ENCODE results near the gene ADAMTS12. TPM values are rescaled to one million over a fixed set of nuclear protein-coding genes. Genes with fewer than 3 reads are reported as not detected.

The ADAMTS12 gene
- total RNA-seq, 4 donors from 2014 or later: 0.60 to 4.1 (median 1.3) TPM

DNA sequence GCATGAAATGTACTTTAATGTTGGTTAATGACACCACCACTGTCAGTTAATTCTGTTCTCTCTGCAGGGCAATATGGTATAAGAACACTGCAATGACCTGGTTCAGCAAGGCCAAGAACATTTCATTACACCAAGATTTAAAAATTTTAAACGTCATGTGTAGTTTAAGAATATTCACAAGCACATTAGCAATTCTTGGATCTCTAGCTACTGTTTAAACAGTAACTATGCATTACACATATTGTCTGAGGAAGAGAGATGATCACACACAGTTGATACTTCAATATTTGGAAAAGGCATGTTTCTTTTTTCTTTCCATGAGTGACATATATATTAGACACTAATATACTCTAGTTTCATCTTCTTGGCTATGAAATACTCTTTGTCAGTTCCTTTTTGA, 143.0 kb downstream of the ADAMTS12 start:
- 45 to 77% methylated on average over 1 of the region's 1 CpG for WGBS, 2 donors (ENCODE audit: low coverage in 1 of 2)
- Histone ChIP-seq H3K27me3 (no peaks in the 10 kb centered on the region), H3K36me3 (no peaks in the 10 kb centered on the region), H3K27ac (no peak overlapping the region), H3K9me3 (no peaks in the 10 kb centered on the region), H3K4me1 (no peaks in the 10 kb centered on the region), H3K4me3 (no peak overlapping the region)
- in situ Hi-C loops (cut with MboI; ENCODE audit: low pct_ligation_motif_present in 1 of 4, low pct_unique_long_range_greater_than_20kb in 1 of 4, low sequenced_read_pairs in 3 of 4): no loop called here
- intact Hi-C loops (cut with DNase I; ENCODE audit: low total_unique reads): no loop called here
- no peak for DNase-seq
- no peak for TF ChIP-seq EP300 (IDR thresholded peaks at IDR 0.05; ENCODE audit: low read depth)
- no peak for TF ChIP-seq POLR2AphosphoS5 (IDR thresholded peaks at IDR 0.05)
- no peak for TF ChIP-seq CTCF (IDR thresholded peaks at IDR 0.05)
- TF ChIP-seq POLR2A (IDR thresholded peaks at IDR 0.05): no peak

GRCh38 chr5:33745101-33745770, 146.6 kb downstream of the ADAMTS12 start:
- 62% methylated on average over 1 of the region's 1 CpG; no CpG with 5 or more reads in 1 of the 2 donors for WGBS, 2 donors (ENCODE audit: low coverage in 1 of 2)
- Histone ChIP-seq H3K27ac (no peak overlapping the region), H3K9me3 (no peaks in the 10 kb centered on the region), H3K4me3 (no peak overlapping the region), H3K36me3 (no peaks in the 10 kb centered on the region), H3K27me3 (no peaks in the 10 kb centered on the region), H3K4me1 (no peaks in the 10 kb centered on the region)
- TF ChIP-seq CTCF (IDR thresholded peaks at IDR 0.05) (no peak), EP300 (IDR thresholded peaks at IDR 0.05; ENCODE audit: low read depth) (no peak), POLR2AphosphoS5 (IDR thresholded peaks at IDR 0.05) (no peak), POLR2A (IDR thresholded peaks at IDR 0.05) (no peak)
- intact Hi-C loops (cut with DNase I; ENCODE audit: low total_unique reads): no loop called here
- in situ Hi-C loops (cut with MboI; ENCODE audit: low pct_ligation_motif_present in 1 of 4, low pct_unique_long_range_greater_than_20kb in 1 of 4, low sequenced_read_pairs in 3 of 4): no loop called here
- DNase-seq: no peak

DNA sequence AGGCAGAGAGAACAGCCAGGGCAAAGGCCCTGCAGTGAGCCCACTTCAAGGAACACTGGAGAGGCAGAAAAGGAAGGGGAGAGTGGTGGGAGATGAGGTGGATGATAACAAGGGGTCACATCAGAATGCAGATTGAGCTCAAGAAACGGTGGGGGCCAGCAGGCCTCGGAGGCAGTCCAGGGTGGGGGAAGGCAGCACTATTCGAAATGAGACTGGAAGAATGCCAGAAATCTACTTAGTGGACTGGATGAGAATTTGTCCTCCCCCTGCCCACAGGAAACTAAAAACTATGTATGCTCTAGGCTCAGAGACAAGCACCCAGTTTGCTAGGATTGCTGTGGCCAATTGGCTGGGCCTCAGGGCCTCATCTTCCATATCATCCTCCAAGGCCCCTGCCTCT, 148.7 kb downstream of the ADAMTS12 start:
- intact Hi-C loops (cut with DNase I; ENCODE audit: low total_unique reads) (no loop called here), in situ Hi-C loops (cut with MboI; ENCODE audit: low pct_ligation_motif_present in 1 of 4, low pct_unique_long_range_greater_than_20kb in 1 of 4, low sequenced_read_pairs in 3 of 4) (no loop called here)
- WGBS, 2 donors (ENCODE audit: low coverage in 1 of 2): 62 to 80% methylated on average over 1 to 3 of the region's 3 CpGs
- TF ChIP-seq POLR2AphosphoS5 (IDR thresholded peaks at IDR 0.05) (no peak), CTCF (IDR thresholded peaks at IDR 0.05) (no peak), POLR2A (IDR thresholded peaks at IDR 0.05) (no peak), EP300 (IDR thresholded peaks at IDR 0.05; ENCODE audit: low read depth) (no peak)
- no peaks in the 10 kb centered on the region for H3K27me3 ChIP-seq
- H3K9me3 ChIP-seq: no peaks in the 10 kb centered on the region
- H3K4me1 ChIP-seq: no peaks in the 10 kb centered on the region
- no peaks in the 10 kb centered on the region for H3K36me3 ChIP-seq
- H3K4me3 ChIP-seq: no peak overlapping the region
- no peak for DNase-seq
- H3K27ac ChIP-seq: no peak overlapping the region

DNA sequence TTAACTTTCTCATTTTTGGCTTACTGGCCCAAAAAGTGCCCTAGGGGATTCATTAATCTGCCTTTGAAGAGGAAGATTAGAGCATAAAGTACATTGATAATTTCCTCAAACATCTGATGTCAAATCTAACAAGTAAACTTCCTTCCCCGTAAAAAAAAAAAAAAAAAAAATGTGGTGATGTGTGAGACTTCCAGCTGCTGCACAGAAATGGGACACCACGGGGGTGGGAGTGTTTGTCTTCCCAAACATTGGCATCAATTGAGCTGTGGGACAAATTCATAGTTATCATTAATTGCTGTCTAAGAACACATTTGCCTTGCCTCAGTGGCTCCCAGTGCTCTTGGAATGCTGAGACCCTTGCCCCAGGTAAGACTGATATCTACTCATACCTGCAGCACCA, 149.6 kb downstream of the ADAMTS12 start:
- H3K4me1 ChIP-seq: no peaks in the 10 kb centered on the region
- H3K27me3 ChIP-seq: no peaks in the 10 kb centered on the region
- TF ChIP-seq POLR2A (IDR thresholded peaks at IDR 0.05) (no peak), CTCF (IDR thresholded peaks at IDR 0.05) (no peak), POLR2AphosphoS5 (IDR thresholded peaks at IDR 0.05) (no peak), EP300 (IDR thresholded peaks at IDR 0.05; ENCODE audit: low read depth) (no peak)
- no peak for DNase-seq
- intact Hi-C loops (cut with DNase I; ENCODE audit: low total_unique reads): no loop called here
- in situ Hi-C loops (cut with MboI; ENCODE audit: low pct_ligation_motif_present in 1 of 4, low pct_unique_long_range_greater_than_20kb in 1 of 4, low sequenced_read_pairs in 3 of 4): no loop called here
- H3K4me3 ChIP-seq: no peak overlapping the region
- H3K9me3 ChIP-seq: no peaks in the 10 kb centered on the region
- 50 to 52% methylated on average over 2 of the region's 2 CpGs for WGBS, 2 donors (ENCODE audit: low coverage in 1 of 2)
- no peak overlapping the region for H3K27ac ChIP-seq
- H3K36me3 ChIP-seq: no peaks in the 10 kb centered on the region

Measured in transverse colon (tissue), 4 donors.